IMR-90 (cell line): ENCODE results near the gene LAMP5. TPM values are rescaled to one million over a fixed set of nuclear protein-coding genes. Genes with fewer than 3 reads are reported as not detected.

Source experiments
- ATAC-seq: fragments of 200-7000 bp; cut with Tn5 transposase; 2 replicates; pipeline ENCODE4 v1.9.1; 2020; ENCODE audit warnings: low read depth, mild to moderate bottlenecking, moderate library complexity
- BruUV-seq: library from RNA; stranded (reverse); fragments of 400-500 nt; replicated peaks from 2 replicates; lab custom pipeline; 2021; lab: Mats Ljungman, UMichigan
- CTCF ChIA-PET: fragments of 300-600 bp; formaldehyde crosslinking; extraction: SDS; loops from one replicate; lab custom pipeline; 2021; ENCODE audit warnings: antibody characterized with exemption; lab: Yijun Ruan, JAX
- POLR2A ChIA-PET: fragments of 300-600 bp; sonication (Branson Sonifier 250); formaldehyde crosslinking; loops from one replicate; lab custom pipeline; 2022; ENCODE audit warnings: antibody characterized with exemption; ENCODE audit not compliant: unreplicated experiment; lab: Charles Lee
- DNase-seq: peaks from one replicate; pipeline ENCODE4 v3.0.0; 2013
- H2AFZ ChIP-seq: replicated peaks from 2 replicates; pipeline ENCODE3; 2013; ENCODE audit warnings: low read length, mild to moderate bottlenecking; ENCODE audit not compliant: poor library complexity
- H2AK5ac ChIP-seq: 2 replicates; pipeline ENCODE4 v1.6.1; 2013; ENCODE audit warnings: low read depth, low read length, inconsistent platforms
- H2AK9ac ChIP-seq: replicated peaks from 2 replicates; pipeline ENCODE3; 2013; ENCODE audit warnings: mild to moderate bottlenecking, low read depth, low read length, moderate library complexity; ENCODE audit not compliant: poor library complexity
- H2BK120ac ChIP-seq: 2 replicates; pipeline ENCODE4 v1.6.1; 2013; ENCODE audit warnings: low read depth, low read length, inconsistent platforms
- H2BK15ac ChIP-seq: 3 replicates; pipeline ENCODE4 v1.6.1; 2013; ENCODE audit warnings: low read depth, low read length, inconsistent platforms
- H2BK20ac ChIP-seq: 2 replicates; pipeline ENCODE4 v1.6.1; 2013; ENCODE audit warnings: low read depth, mild to moderate bottlenecking, inconsistent platforms, low read length, moderate library complexity
- H2BK5ac ChIP-seq: 2 replicates; pipeline ENCODE4 v1.6.1; 2013; ENCODE audit warnings: mild to moderate bottlenecking, low read depth, low read length, inconsistent platforms; ENCODE audit not compliant: poor library complexity, severe bottlenecking
- H3K14ac ChIP-seq: replicated peaks from 2 replicates; pipeline ENCODE4 v1.6.1; 2013; ENCODE audit warnings: low read depth, low read length, inconsistent platforms
- H3K18ac ChIP-seq: 2 replicates; pipeline ENCODE4 v1.6.1; 2013; ENCODE audit warnings: low read depth, low read length, control low read depth
- H3K23ac ChIP-seq: 2 replicates; pipeline ENCODE4 v1.6.1; 2013; ENCODE audit warnings: low read depth, low read length, inconsistent platforms
- H3K27ac ChIP-seq: 2 replicates; pipeline ENCODE4 v1.5.1; 2013; ENCODE audit warnings: mild to moderate bottlenecking, control low read depth, low read length; ENCODE audit not compliant: insufficient read depth
- H3K27me3 ChIP-seq: 2 replicates; pipeline ENCODE4 v1.6.1; 2013; ENCODE audit warnings: low read length; ENCODE audit not compliant: control insufficient read depth, insufficient read depth
- H3K36me3 ChIP-seq: 2 replicates; pipeline ENCODE4 v1.6.1; 2013; ENCODE audit warnings: low read length, mixed read lengths; ENCODE audit not compliant: control insufficient read depth, insufficient read depth
- H3K4ac ChIP-seq: 2 replicates; pipeline ENCODE4 v1.6.1; 2013; ENCODE audit warnings: low read depth, low read length, inconsistent platforms
- H3K4me1 ChIP-seq: 2 replicates; pipeline ENCODE4 v1.6.1; 2013; ENCODE audit warnings: low read length, mixed read lengths; ENCODE audit not compliant: control insufficient read depth, insufficient read depth
- H3K4me2 ChIP-seq: 2 replicates; pipeline ENCODE4 v1.6.1; 2013; ENCODE audit warnings: low read depth, mild to moderate bottlenecking, control low read depth, low read length, moderate library complexity
- H3K4me3 ChIP-seq: 2 replicates; pipeline ENCODE4 v1.5.1; 2013; ENCODE audit warnings: low read depth, mild to moderate bottlenecking, control low read depth, low read length, moderate library complexity; ENCODE audit not compliant: insufficient read depth
- H3K56ac ChIP-seq: 2 replicates; pipeline ENCODE4 v1.6.1; 2013; ENCODE audit warnings: low read length, inconsistent platforms; ENCODE audit not compliant: insufficient read depth; ENCODE audit errors: extremely low read depth
- H3K79me1 ChIP-seq, 2 experiments: 2 replicates each; pipeline ENCODE4 v1.6.1; 2013; ENCODE audit warnings: low read length in 2 of 2, inconsistent platforms in 1 of 2, low read depth in 1 of 2
- H3K9ac ChIP-seq: 2 replicates; pipeline ENCODE4 v1.6.1; 2013; ENCODE audit warnings: low read depth, low read length, control low read depth
- H3K9me1 ChIP-seq: 2 replicates; pipeline ENCODE4 v1.6.1; 2013; ENCODE audit warnings: low read length, inconsistent platforms; ENCODE audit not compliant: insufficient read depth
- H3K9me3 ChIP-seq: 2 replicates; pipeline ENCODE4 v1.6.1; 2013; ENCODE audit warnings: low read length; ENCODE audit not compliant: control insufficient read depth, insufficient read depth
- H4K20me1 ChIP-seq: 2 replicates; pipeline ENCODE4 v1.6.1; 2013; ENCODE audit warnings: low read length, inconsistent platforms; ENCODE audit not compliant: insufficient read depth
- H4K5ac ChIP-seq: 2 replicates; pipeline ENCODE4 v1.6.1; 2013; ENCODE audit warnings: mild to moderate bottlenecking, low read depth, low read length, control low read depth
- H4K8ac ChIP-seq, 2 experiments: 2 replicates each; pipeline ENCODE4 v1.6.1; 2013; ENCODE audit warnings: low read depth in 2 of 2, low read length in 2 of 2, control low read depth in 1 of 2, inconsistent platforms in 1 of 2
- H4K91ac ChIP-seq: 2 replicates; pipeline ENCODE4 v1.6.1; 2013; ENCODE audit warnings: low read depth, low read length, inconsistent platforms; ENCODE audit not compliant: insufficient read depth
- CEBPB ChIP-seq: IDR thresholded peaks from 2 replicates; pipeline ENCODE4 v1.6.1; 2012; ENCODE audit warnings: low read depth, low read length, improper control_type of control experiment
- CHD1 ChIP-seq: IDR thresholded peaks from 2 replicates; pipeline ENCODE4 v1.6.1; 2012; ENCODE audit warnings: low read depth, low read length, improper control_type of control experiment
- ELK1 ChIP-seq: fragments of 150-350 bp; IDR thresholded peaks from 2 replicates; pipeline ENCODE4 v1.6.1; 2016; ENCODE audit warnings: low read depth, mild to moderate bottlenecking, low read length, moderate library complexity, borderline replicate concordance
- MAFK ChIP-seq: IDR thresholded peaks from 2 replicates; pipeline ENCODE4 v1.6.1; 2012; ENCODE audit warnings: low read depth, low read length, improper control_type of control experiment
- MAZ ChIP-seq: IDR thresholded peaks from 2 replicates; pipeline ENCODE4 v1.6.1; 2012; ENCODE audit warnings: low read depth, mild to moderate bottlenecking, low read length, improper control_type of control experiment, moderate library complexity, borderline replicate concordance
- RAD21 ChIP-seq: IDR thresholded peaks from 2 replicates; pipeline ENCODE4 v1.6.1; 2012; ENCODE audit warnings: low read length, improper control_type of control experiment
- RCOR1 ChIP-seq: IDR thresholded peaks from 2 replicates; pipeline ENCODE4 v1.6.1; 2012; ENCODE audit warnings: mild to moderate bottlenecking, low read length, improper control_type of control experiment; ENCODE audit not compliant: insufficient replicate concordance
- SMC3 ChIP-seq: fragments of 150-350 bp; IDR thresholded peaks from 2 replicates; pipeline ENCODE4 v1.6.1; 2016; ENCODE audit warnings: low read depth, mild to moderate bottlenecking, antibody characterized with exemption, low read length, moderate library complexity
- USF2 ChIP-seq: fragments of 150-350 bp; IDR thresholded peaks from 2 replicates; pipeline ENCODE4 v1.6.1; 2017; ENCODE audit warnings: mild to moderate bottlenecking, antibody characterized with exemption, low read length, low read depth
- WGBS, 2 experiments: methylation state at CpG; one replicate each; pipeline versions ENCODE4 v1.1.5 to v1.1.7; 2013; ENCODE audit warnings: missing lambda C conversion rate in 2 of 2; ENCODE audit not compliant: insufficient read length in 1 of 2; ENCODE audit errors: extremely low coverage in 2 of 2; 5-methylcytosine and 5-hydroxymethylcytosine counted together
- dilution Hi-C: fragments of 300-500 bp; cut with HindIII; formaldehyde crosslinking; loops from one replicate; pipeline ENCODE4 v1.14.3; 2018; ENCODE audit warnings: low sequenced_read_pairs; ENCODE audit not compliant: unreplicated experiment
- in situ Hi-C: fragments of 300-500 bp; cut with MboI; formaldehyde crosslinking; loops from 3 replicates; pipeline ENCODE4 v1.14.3; 2019; ENCODE audit warnings: low sequenced_read_pairs, inconsistent platforms, mixed read lengths
- intact Hi-C: fragments of 100-400 bp; cut with micrococcal nuclease; formaldehyde crosslinking; loops from 2 replicates; pipeline ENCODE4 v1.10.0; 2022
- polyA plus RNA-seq, 3 experiments: library from polyadenylated mRNA; depleted of rRNA; stranded (reverse); fragments of >200 nt; gene quantifications; 2 replicates each; pipeline ENCODE4 v1.2.3, GENCODE V29; 2012; ENCODE audit warnings: low replicate concordance in 1 of 3
- total RNA-seq: library from RNA; depleted of rRNA; stranded (reverse); fragments of >200 nt; gene quantifications from 2 replicates; pipeline ENCODE4 v1.2.3, GENCODE V29; 2012

LAMP5 gene
- total and polyA plus RNA-seq, 2 of the 4 experiments (the other 2 are of a cell fraction), result not detected

- Histone ChIP-seq H3K9ac (no peak overlapping the region), H3K27ac (no peak overlapping the region), H3K18ac (no peak overlapping the region), H2BK120ac (no peak overlapping the region), H3K4ac (no peak overlapping the region), H3K4me3 (no peak overlapping the region), H3K4me2 (no peak overlapping the region), H3K56ac (no peak overlapping the region), H4K91ac (no peak overlapping the region), H4K5ac (no peak overlapping the region), H2AFZ (no peak overlapping the region), H4K8ac (no peak overlapping the region), H3K79me1 (no peaks in the 10 kb centered on the region), H4K20me1 (no peaks in the 10 kb centered on the region), H2BK5ac (no peak overlapping the region), H3K9me1 (no peaks in the 10 kb centered on the region; the same call in 1 of the 2 replicates), H3K36me3 (no peaks in the 10 kb centered on the region), H2AK9ac (no peak overlapping the region), H2AK5ac (no peak overlapping the region), H3K9me3 (no peaks in the 10 kb centered on the region), H3K4me1 (no peaks in the 10 kb centered on the region), H2BK15ac (no peak overlapping the region), H3K27me3 (peaks cover 11% of the 10 kb centered on the region), H3K14ac (no peak overlapping the region), H3K23ac (no peak overlapping the region), H2BK20ac (no peak overlapping the region)
- in situ Hi-C loops, result no loop called here
- intact Hi-C loops, result no loop called here
- ChIA-PET POLR2A (no interaction called here), CTCF (no interaction called here)
- ATAC-seq (no peak), DNase-seq (no peak)
- TF ChIP-seq CEBPB (no peak), RAD21 (no peak), SMC3 (no peak), USF2 (no peak), RCOR1 (no peak), ELK1 (no peak), MAFK (no peak), CHD1 (no peak), MAZ (no peak)
- dilution Hi-C loops, result no loop called here
- WGBS, 2 experiments, result no CpG with 5 or more reads among the region's 5 CpGs
- BruUV-seq, result no TSS peak
Measured at GRCh38 chr20:9534025-9534424, 19.6 kb downstream of the LAMP5 start.
